ENCODE measurements around the gene TRIM39.
"Not testable (repeated sequence)": the region's sequence is repeated elsewhere in the genome, so short reads cannot be mapped to it uniquely, and the experiment has no call there.

TRIM39 gene

DNA sequence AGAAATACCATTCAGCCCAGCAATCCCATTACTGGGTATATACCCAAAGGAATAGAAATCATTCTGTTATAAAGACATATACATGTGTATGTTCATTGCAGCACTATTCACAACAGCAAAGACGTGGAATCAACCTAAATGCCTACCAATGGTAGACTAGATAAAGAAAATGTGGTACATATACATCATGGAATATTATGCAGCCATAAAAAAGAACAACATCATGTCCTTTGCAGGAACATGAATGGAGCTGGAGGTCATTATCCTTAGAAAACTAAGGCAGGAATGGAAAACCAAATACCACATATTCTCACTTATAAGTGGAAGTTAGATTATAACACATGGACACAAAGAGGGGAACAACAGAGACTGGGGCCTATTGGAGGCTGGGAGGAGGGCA, 42.6 kb downstream of the TRIM39 start:
- DNase-seq, result not testable (repeated sequence)

DNA sequence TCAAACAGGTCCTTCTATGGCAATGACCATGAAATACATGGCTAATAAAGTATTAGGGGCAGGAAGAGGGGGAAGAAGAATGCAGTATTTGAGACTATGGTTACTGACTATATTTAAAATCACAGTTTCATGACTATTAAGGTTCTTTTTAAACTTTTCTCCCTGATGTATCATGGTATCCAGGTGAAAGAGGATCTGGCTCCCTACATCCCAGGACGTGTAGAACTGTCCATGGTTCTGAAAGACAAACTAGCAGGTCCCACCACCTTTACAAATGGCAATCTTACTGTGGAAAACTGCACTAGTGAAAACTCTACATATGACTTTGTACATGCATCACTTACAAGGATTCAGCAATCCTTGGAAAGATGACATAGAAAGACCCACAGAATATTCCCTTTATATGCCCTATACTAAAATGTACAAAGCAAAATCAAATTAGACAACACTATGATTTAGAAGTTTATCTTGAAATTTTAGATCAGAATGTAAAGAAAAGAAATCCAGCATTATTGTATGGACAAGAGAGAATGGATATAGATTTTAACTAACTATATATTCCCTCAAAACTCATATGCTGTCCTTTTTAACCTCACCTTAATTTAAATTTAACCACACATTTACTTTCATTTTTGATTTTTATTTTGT, 51.7 kb downstream of the TRIM39 start:
- DNase-seq, result no peak

DNA sequence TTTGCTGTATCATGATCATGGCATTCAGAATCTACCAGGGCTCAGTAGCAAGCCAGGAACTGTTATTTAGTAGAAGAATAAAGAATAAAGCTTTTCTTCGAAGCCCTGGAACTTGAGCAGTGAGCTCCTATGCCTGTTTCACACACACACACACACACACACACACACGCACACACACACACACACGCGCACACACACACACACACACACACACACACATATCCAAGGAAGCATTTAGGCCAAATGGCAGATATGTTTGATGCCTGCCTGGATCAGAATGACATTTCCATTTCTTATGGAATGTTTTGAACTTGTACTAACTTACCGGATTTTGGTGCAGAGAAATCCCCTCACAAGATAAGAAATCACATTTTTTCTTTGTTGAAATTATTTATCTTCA, 53.7 kb downstream of the TRIM39 start:
- no peak for DNase-seq

DNA sequence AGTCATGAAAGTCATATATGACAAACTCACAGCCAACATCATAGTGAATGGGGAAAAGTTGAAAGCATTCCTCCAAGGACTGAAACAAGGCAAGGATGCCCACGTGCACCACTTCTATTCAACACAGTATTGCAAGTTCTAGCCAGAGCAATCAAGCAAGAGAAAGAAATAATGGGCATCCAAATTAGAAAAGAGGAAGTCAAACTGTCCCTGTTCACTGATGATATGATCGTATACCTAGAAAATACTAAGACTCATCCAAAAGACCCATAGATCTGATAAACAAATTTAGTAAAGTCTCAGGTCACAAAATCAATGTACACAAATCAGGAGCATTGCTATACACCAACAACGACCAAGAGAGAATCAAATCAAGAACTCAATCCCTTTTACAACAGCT, 59.4 kb downstream of the TRIM39 start:
- DNase-seq, result no peak

DNA sequence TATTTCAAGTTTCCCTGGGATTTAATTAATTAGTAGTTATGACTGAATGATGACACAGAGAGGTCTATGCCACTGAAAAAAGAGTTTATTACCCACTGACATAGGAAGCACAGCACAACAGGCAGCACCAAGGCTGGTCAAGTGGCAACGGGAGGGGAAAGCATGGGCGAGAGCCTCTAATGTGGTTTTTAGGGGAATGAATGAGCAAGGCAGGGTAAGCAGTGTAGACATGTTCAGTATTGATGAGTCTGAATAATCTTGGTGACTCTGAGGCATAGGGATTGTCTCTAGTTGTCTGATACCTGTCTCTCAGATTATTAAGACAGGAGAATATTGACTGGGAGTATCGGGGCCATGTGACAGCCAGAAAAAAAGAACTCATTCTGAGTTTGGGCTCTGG, 64.5 kb downstream of the TRIM39 start:
- DNase-seq, result no peak

All from NCI-H526 (cell line).